ENCODE results near the gene PRSS21. TPM values are rescaled to one million over a fixed set of nuclear protein-coding genes. Genes with fewer than 3 reads are reported as not detected.

Gene PRSS21
- total RNA-seq, 1 experiment from 2014 or later = not detected

DNA sequence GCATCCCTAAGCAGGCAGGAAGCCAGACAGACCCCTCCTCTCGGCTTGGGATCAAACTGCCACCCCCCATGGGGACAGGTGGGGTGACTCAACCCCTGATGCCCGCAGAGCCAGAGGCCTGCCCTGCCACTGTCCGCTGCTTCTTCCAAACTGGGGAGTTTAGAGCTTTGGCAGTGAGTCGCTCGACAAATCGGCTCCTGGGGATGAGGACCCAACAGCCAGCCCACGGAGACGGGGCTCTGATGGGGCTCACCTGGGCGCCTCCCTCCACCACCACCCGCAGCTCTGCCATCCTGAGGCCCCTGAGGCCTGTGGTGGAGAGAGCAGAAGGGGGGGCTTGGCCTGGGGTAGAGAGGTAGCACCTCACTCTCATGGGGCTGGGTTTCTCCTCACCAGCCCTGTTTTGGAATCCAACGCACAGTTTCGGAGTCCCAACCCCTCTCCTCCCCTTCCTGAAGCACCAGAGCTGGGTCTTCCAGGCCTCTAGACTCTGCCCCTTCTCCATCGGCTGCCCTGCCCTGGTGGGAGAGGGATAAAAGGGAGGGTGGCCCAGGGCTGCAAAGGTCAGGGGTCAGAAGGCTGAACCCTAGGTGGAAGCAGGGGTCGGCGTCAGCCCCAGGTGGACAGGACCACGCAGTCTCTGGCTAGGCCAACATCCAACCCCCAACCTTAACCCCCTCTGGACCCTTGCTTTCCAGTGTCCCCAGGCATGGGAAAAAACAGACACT, 35.1 kb downstream of the PRSS21 start:
- no peak overlapping the region for H3K27ac ChIP-seq
- no peaks in the 10 kb centered on the region for H3K4me1 ChIP-seq
- H3K36me3 ChIP-seq = no peaks in the 10 kb centered on the region
- no peak overlapping the region for H3K4me3 ChIP-seq
- no peaks in the 10 kb centered on the region for H3K27me3 ChIP-seq
- H3K9me3 ChIP-seq (replicated peaks) = peaks cover 3% of the 10 kb centered on the region; the same call in 1 of the 2 replicates
- DNase-seq = no peak

- Histone ChIP-seq H3K36me3 (no peaks in the 10 kb centered on the region), H3K9me3 (replicated peaks) (peaks cover 3% of the 10 kb centered on the region; the same call in 1 of the 2 replicates), H3K27me3 (no peaks in the 10 kb centered on the region), H3K27ac (no peak overlapping the region), H3K4me1 (no peaks in the 10 kb centered on the region), H3K4me3 (no peak overlapping the region)
- DNase-seq = no peak
Measured at GRCh38 chr16:2852731-2853507, 35.9 kb downstream of the PRSS21 start.

- no peak for DNase-seq
- Histone ChIP-seq H3K27ac (no peak overlapping the region), H3K27me3 (no peaks in the 10 kb centered on the region)
Measured at GRCh38 chr16:2853531-2854073, 36.6 kb downstream of the PRSS21 start.

DNA sequence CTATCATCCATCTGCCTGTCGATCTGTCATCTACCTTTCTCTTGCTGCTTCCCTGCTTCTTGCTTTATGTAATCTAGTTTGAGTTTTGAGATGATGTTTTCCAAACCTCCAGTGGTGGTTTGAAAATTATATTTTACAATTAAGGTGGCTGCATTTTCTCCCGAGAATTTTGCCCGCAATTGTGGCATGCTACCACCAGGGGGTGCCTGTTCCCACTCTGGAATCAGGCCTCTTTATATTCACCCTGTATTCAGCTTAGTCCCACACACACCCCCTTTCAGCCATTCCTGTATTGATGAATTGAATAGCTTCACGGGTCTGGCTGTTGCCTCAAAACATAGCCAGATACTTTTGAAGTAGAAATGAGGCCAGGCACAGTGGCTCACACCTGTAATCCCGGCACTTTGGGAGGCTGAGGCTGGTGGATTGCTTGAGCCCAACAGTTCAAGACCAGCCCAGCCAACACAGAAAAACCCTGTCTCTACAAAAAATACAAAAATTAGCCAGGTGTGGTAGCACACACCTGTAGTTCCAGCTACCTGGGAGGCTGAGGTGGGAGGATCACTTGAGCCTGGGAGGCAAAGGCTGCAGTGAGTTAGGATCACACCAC, 37.8 kb downstream of the PRSS21 start:
- H3K4me3 ChIP-seq = no peak overlapping the region
- DNase-seq = peak in 1 of 2 experiments; percentile 35
- no peaks in the 10 kb centered on the region for H3K36me3 ChIP-seq
- H3K9me3 ChIP-seq (replicated peaks) = peaks cover 3% of the 10 kb centered on the region; the same call in 1 of the 2 replicates
- no peaks in the 10 kb centered on the region for H3K27me3 ChIP-seq
- H3K27ac ChIP-seq = no peak overlapping the region
- H3K4me1 ChIP-seq = no peaks in the 10 kb centered on the region

More at GRCh38 chr16:2853531-2854073, 36.6 kb downstream of the PRSS21 start:
- H3K4me1 ChIP-seq = no peaks in the 10 kb centered on the region
- no peaks in the 10 kb centered on the region for H3K36me3 ChIP-seq
- peaks cover 3% of the 10 kb centered on the region; the same call in 1 of the 2 replicates for H3K9me3 ChIP-seq (replicated peaks)
- no peak overlapping the region for H3K4me3 ChIP-seq

DNA sequence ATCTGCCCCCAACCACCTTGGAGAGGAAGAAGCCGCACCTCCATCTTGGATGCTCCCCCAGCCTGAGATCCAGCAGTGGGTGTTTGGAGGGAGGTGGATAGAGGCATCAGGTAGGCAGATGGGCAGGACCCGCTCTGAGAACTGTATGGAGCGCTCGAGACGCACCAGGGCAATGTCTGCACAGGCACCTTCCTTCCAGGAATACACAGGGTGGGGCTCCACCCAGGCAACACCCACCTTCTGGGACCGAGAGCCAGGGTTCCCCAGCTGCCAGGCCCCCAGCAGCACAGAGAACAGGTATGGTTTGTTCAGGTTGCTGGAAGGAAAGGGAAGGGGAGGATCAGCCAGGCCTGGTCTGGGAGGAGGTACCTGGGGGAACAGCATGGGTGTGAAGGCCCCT, 38.5 kb downstream of the PRSS21 start:
- Histone ChIP-seq H3K27ac (no peak overlapping the region), H3K9me3 (replicated peaks) (peaks cover 3% of the 10 kb centered on the region; the same call in 1 of the 2 replicates), H3K4me1 (no peaks in the 10 kb centered on the region), H3K27me3 (no peaks in the 10 kb centered on the region), H3K36me3 (no peaks in the 10 kb centered on the region), H3K4me3 (no peak overlapping the region)
- no peak for DNase-seq

- H3K9me3 ChIP-seq (replicated peaks) = peaks cover 6% of the 10 kb centered on the region
Measured at GRCh38 chr16:2856061-2856670, 39.1 kb downstream of the PRSS21 start.

GRCh38 chr16:2856686-2857450, 39.8 kb downstream of the PRSS21 start:
- Histone ChIP-seq H3K27me3 (no peaks in the 10 kb centered on the region), H3K9me3 (replicated peaks) (peaks cover 6% of the 10 kb centered on the region), H3K4me3 (no peak overlapping the region), H3K36me3 (no peaks in the 10 kb centered on the region), H3K4me1 (no peaks in the 10 kb centered on the region), H3K27ac (no peak overlapping the region)
- DNase-seq = no peak

More at GRCh38 chr16:2856061-2856670, 39.1 kb downstream of the PRSS21 start:
- no peaks in the 10 kb centered on the region for H3K27me3 ChIP-seq
- no peak overlapping the region for H3K4me3 ChIP-seq
- H3K36me3 ChIP-seq = no peaks in the 10 kb centered on the region
- H3K4me1 ChIP-seq = no peaks in the 10 kb centered on the region
- peak in 1 of 2 experiments; percentile 25 for DNase-seq
- H3K27ac ChIP-seq = no peak overlapping the region

DNA sequence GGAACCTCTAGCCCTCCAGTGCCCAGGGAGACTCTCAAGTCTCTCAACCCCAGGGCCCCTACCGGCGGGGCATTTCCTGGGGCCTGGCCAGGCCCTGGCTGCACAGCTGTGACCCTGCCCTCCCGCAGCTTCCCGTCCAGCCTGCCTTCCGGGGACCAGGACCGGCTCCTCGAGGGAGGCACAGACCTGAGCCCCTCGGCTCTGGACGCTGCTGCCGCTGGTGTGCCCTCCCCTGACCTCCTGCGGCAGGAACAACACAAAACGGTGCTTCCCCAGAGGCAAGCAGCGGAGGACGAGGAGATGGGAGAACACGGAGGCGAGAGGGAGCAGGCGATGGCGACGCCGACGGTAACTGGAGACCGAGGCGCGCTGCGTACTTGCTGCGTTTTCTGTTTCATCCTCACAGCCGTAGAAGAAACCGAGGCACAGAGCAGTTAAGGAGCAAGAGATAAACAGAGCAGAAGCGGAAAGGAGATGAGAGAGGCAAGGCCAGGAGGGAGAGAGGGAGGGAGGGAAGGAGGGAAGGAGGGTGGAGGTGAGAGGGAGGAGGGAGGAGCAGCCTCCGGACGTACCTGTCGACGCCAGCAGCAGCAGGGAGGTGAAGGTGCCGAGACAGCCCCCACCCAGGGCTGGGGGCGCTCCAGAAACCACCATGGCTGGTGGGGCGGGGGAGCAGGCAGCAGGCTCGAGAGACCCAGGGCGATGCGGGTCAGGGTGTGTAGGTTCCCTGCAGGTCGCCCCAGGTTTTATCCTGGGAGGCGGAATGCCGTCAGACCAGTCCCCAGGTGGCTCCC, 40.6 kb downstream of the PRSS21 start, which contains the start of gene PRSS22:
Gene PRSS22, minus strand, starts transcription at position 720 of the 794 bp plus-strand sequence. Its CDS starts 66 bp downstream, at position 654.
- Histone ChIP-seq H3K4me1 (no peaks in the 10 kb centered on the region), H3K4me3 (no peak within 1 kb of the TSS), H3K27me3 (no peaks in the 10 kb centered on the region), H3K36me3 (no peaks in the 10 kb centered on the region), H3K9me3 (replicated peaks) (peaks cover 6% of the 10 kb centered on the region), H3K27ac (no peak within 1 kb of the TSS)
- no peak for DNase-seq

- no peak overlapping the region for H3K4me3 ChIP-seq
- peaks cover 6% of the 10 kb centered on the region for H3K9me3 ChIP-seq (replicated peaks)
- H3K4me1 ChIP-seq = no peaks in the 10 kb centered on the region
- H3K27ac ChIP-seq = no peak overlapping the region
- no peak for DNase-seq
- H3K27me3 ChIP-seq = no peaks in the 10 kb centered on the region
- H3K36me3 ChIP-seq = no peaks in the 10 kb centered on the region
Measured at GRCh38 chr16:2858245-2859025, 41.4 kb downstream of the PRSS21 start.

GRCh38 chr16:2859686-2860265, 42.7 kb downstream of the PRSS21 start:
- no peaks in the 10 kb centered on the region for H3K27me3 ChIP-seq

DNA sequence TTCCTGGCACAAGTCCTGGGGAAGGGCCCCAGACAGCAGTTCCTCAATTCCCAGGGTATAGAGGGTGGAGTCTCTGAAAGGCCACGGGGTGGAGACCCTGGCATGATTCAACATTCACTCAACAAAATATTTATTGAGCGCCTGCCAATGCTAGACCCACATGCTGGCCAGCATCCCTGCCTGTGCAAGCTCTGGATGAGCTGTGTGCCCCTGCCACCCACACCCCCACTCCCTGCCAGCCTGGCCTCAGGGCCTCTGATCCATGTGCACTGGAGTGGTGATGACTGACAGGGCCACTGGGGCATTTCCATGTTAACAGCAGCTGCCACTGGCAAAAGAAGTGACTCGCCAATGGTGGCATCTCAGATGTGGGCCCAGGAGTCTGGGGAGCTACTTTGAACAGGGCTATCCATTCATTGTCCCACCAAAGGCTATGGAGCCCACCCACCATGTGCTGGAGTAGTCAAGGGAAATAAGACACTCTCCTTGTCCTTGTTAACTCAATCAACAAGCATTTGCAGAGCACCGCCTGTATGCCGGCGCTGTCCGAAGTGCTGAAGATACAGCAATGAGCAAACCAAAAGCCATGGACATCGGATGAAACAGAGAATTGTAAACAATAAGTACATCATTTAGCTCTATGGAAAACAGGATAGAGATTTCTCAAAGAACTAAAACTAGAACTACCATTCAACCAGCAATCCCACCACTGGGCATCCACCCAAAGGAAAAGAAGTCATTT, 44.0 kb downstream of the PRSS21 start:
- peak in 1 of 2 experiments; percentile 46 for DNase-seq
- Histone ChIP-seq H3K9me3 (replicated peaks) (peaks cover 3% of the 10 kb centered on the region; the same call in 1 of the 2 replicates), H3K4me3 (no peak overlapping the region), H3K4me1 (no peaks in the 10 kb centered on the region), H3K27me3 (no peaks in the 10 kb centered on the region), H3K27ac (no peak overlapping the region), H3K36me3 (no peaks in the 10 kb centered on the region)

More at GRCh38 chr16:2859686-2860265, 42.7 kb downstream of the PRSS21 start:
- Histone ChIP-seq H3K27ac (no peak overlapping the region), H3K36me3 (no peaks in the 10 kb centered on the region), H3K4me1 (no peaks in the 10 kb centered on the region), H3K4me3 (no peak overlapping the region), H3K9me3 (replicated peaks) (peaks cover 3% of the 10 kb centered on the region; the same call in 1 of the 2 replicates)
- no peak for DNase-seq
